Spinal cord (tissue), 10 donors: ENCODE data around the gene DHX36. TPM values are rescaled to one million over a fixed set of nuclear protein-coding genes. Genes with fewer than 3 reads are reported as not detected.

ENCODE experiments used
- DNase-seq, 6 donors: peaks; one replicate each; pipeline versions ENCODE4 v3.0.0 to v3.0.0-alpha.2; 2013 to 2015; ENCODE audit warnings: low spot score in 6 of 6, low read depth in 4 of 6
- H3K27ac ChIP-seq: one replicate; pipeline ENCODE4 v1.5.1; 2013; ENCODE audit warnings: low read depth, low read length, control low read depth
- H3K27me3 ChIP-seq: one replicate; pipeline ENCODE4 v1.6.1; 2013; ENCODE audit warnings: low read length; ENCODE audit not compliant: control insufficient read depth, insufficient read depth
- H3K36me3 ChIP-seq: one replicate; pipeline ENCODE4 v1.6.1; 2013; ENCODE audit warnings: low read length; ENCODE audit not compliant: control insufficient read depth, insufficient read depth
- H3K4me1 ChIP-seq: one replicate; pipeline ENCODE4 v1.6.1; 2013; ENCODE audit warnings: low read length; ENCODE audit not compliant: control insufficient read depth, insufficient read depth
- H3K4me3 ChIP-seq: one replicate; pipeline ENCODE4 v1.5.1; 2013; ENCODE audit warnings: low read depth, low read length, control low read depth
- H3K9me3 ChIP-seq: one replicate; pipeline ENCODE4 v1.6.1; 2013; ENCODE audit warnings: low read length; ENCODE audit not compliant: control insufficient read depth, insufficient read depth
- WGBS: methylation state at CpG from one replicate; pipeline ENCODE4 v1.1.5; 2013; ENCODE audit warnings: missing lambda C conversion rate; ENCODE audit not compliant: insufficient coverage; 5-methylcytosine and 5-hydroxymethylcytosine counted together
- polyA plus RNA-seq, 2 donors: library from polyadenylated mRNA; unstranded; fragments of 120-200 nt; gene quantifications; one replicate each; pipeline ENCODE4 v1.2.1, GENCODE V29; 2013; ENCODE audit not compliant: insufficient read length in 2 of 2
- total RNA-seq, 2 donors: library from RNA; depleted of rRNA in 1 of 2; stranded (reverse); fragments of 120-200 nt in 1 of 2; fragments of >200 nt in 1 of 2; gene quantifications; one replicate each; pipeline versions ENCODE4 v1.2.3 to v1.2.4, GENCODE V29; 2013 to 2014
- donor health status: healthy.

Gene DHX36
- total and polyA plus RNA-seq, 4 donors = 70.2 to 135 (median 80.9) TPM

- DNase-seq = no peak
- Histone ChIP-seq H3K27me3 (no peaks in the 10 kb centered on the region), H3K4me1 (no peaks in the 10 kb centered on the region), H3K27ac (no peak overlapping the region), H3K36me3 (peaks cover 37% of the 10 kb centered on the region), H3K4me3 (no peak overlapping the region), H3K9me3 (no peaks in the 10 kb centered on the region)
- no CpG with 5 or more reads among the region's 2 CpGs for WGBS
Measured at GRCh38 chr3:154294016-154294415, 30.3 kb downstream of the DHX36 start.

- Histone ChIP-seq H3K4me1 (no peaks in the 10 kb centered on the region), H3K36me3 (peaks cover 24% of the 10 kb centered on the region), H3K27me3 (no peaks in the 10 kb centered on the region), H3K27ac (no peak overlapping the region), H3K9me3 (no peaks in the 10 kb centered on the region), H3K4me3 (no peak overlapping the region)
- WGBS = no CpG with 5 or more reads among the region's 5 CpGs
- DNase-seq = no peak
Measured at GRCh38 chr3:154290187-154290586, 34.1 kb downstream of the DHX36 start.

GRCh38 chr3:154285221-154285620, 39.1 kb downstream of the DHX36 start:
- WGBS = no CpG with 5 or more reads among the region's 2 CpGs
- no peak for DNase-seq

GRCh38 chr3:154280161-154280560, 44.1 kb downstream of the DHX36 start:
- Histone ChIP-seq H3K27me3 (no peaks in the 10 kb centered on the region), H3K36me3 (peaks cover 7% of the 10 kb centered on the region), H3K27ac (no peak overlapping the region), H3K4me3 (no peak overlapping the region), H3K4me1 (no peaks in the 10 kb centered on the region), H3K9me3 (no peaks in the 10 kb centered on the region)
- DNase-seq = no peak
- WGBS = no CpG with 5 or more reads among the region's 1 CpG

More at GRCh38 chr3:154285221-154285620, 39.1 kb downstream of the DHX36 start:
- Histone ChIP-seq H3K36me3 (peaks cover 10% of the 10 kb centered on the region), H3K9me3 (no peaks in the 10 kb centered on the region), H3K4me3 (no peak overlapping the region), H3K4me1 (no peaks in the 10 kb centered on the region), H3K27me3 (no peaks in the 10 kb centered on the region), H3K27ac (no peak overlapping the region)

- H3K27ac ChIP-seq = no peak overlapping the region
- no peak for DNase-seq
- no peaks in the 10 kb centered on the region for H3K9me3 ChIP-seq
- WGBS = 46% methylated on average over 2 of the region's 2 CpGs
- H3K36me3 ChIP-seq = peaks cover 21% of the 10 kb centered on the region
- no peak overlapping the region for H3K4me3 ChIP-seq
- H3K27me3 ChIP-seq = no peaks in the 10 kb centered on the region
- no peaks in the 10 kb centered on the region for H3K4me1 ChIP-seq
Measured at GRCh38 chr3:154275965-154276364, 48.3 kb downstream of the DHX36 start.

- no CpG with 5 or more reads among the region's 2 CpGs for WGBS
- no peaks in the 10 kb centered on the region for H3K27me3 ChIP-seq
- no peak overlapping the region for H3K4me3 ChIP-seq
- no peaks in the 10 kb centered on the region for H3K4me1 ChIP-seq
- peaks cover 21% of the 10 kb centered on the region for H3K36me3 ChIP-seq
- DNase-seq = no peak
- H3K9me3 ChIP-seq = no peaks in the 10 kb centered on the region
- no peak overlapping the region for H3K27ac ChIP-seq
Measured at GRCh38 chr3:154275292-154275691, 49.0 kb downstream of the DHX36 start.

- no peak for DNase-seq
- Histone ChIP-seq H3K36me3 (peaks cover 21% of the 10 kb centered on the region), H3K27me3 (no peaks in the 10 kb centered on the region), H3K27ac (no peak overlapping the region), H3K9me3 (no peaks in the 10 kb centered on the region), H3K4me1 (no peaks in the 10 kb centered on the region), H3K4me3 (no peak overlapping the region)
- WGBS = 59% methylated on average over 2 of the region's 2 CpGs
Measured at GRCh38 chr3:154274348-154274747, 49.9 kb downstream of the DHX36 start.

- peaks cover 18% of the 10 kb centered on the region for H3K36me3 ChIP-seq
- H3K27ac ChIP-seq = no peak overlapping the region
- H3K4me3 ChIP-seq = no peak overlapping the region
- H3K4me1 ChIP-seq = no peaks in the 10 kb centered on the region
- H3K9me3 ChIP-seq = no peaks in the 10 kb centered on the region
- 72% methylated on average over 2 of the region's 2 CpGs for WGBS
- DNase-seq = no peak
- H3K27me3 ChIP-seq = no peaks in the 10 kb centered on the region
Measured at GRCh38 chr3:154273381-154273780, 50.9 kb downstream of the DHX36 start.

- H3K4me3 ChIP-seq = no peak overlapping the region
- no peaks in the 10 kb centered on the region for H3K27me3 ChIP-seq
- H3K9me3 ChIP-seq = no peaks in the 10 kb centered on the region
- H3K27ac ChIP-seq = no peak overlapping the region
- H3K36me3 ChIP-seq = peaks cover 5% of the 10 kb centered on the region
- DNase-seq = no peak
- H3K4me1 ChIP-seq = peaks cover 11% of the 10 kb centered on the region
- 80% methylated on average over 1 of the region's 8 CpGs for WGBS
Measured at GRCh38 chr3:154254527-154254926, 69.8 kb downstream of the DHX36 start.

- peaks cover 5% of the 10 kb centered on the region for H3K36me3 ChIP-seq
- no peak overlapping the region for H3K27ac ChIP-seq
- H3K4me3 ChIP-seq = no peak overlapping the region
- no peaks in the 10 kb centered on the region for H3K9me3 ChIP-seq
- H3K4me1 ChIP-seq = peaks cover 11% of the 10 kb centered on the region
- peak; percentile 70 to 96 (median 82) for DNase-seq
- 1% methylated on average over 9 of the region's 11 CpGs for WGBS
- no peaks in the 10 kb centered on the region for H3K27me3 ChIP-seq
Measured at GRCh38 chr3:154252759-154253638, 71.3 kb downstream of the DHX36 start.
